Left ventricle myocardium superior (tissue), 1 donor: Measurements from ENCODE around the gene PDK2. TPM values are rescaled to one million over a fixed set of nuclear protein-coding genes. Genes with fewer than 3 reads are reported as not detected.

ENCODE experiments used
- ATAC-seq: fragments of 200-7000 bp; cut with Tn5 transposase; one replicate; pipeline ENCODE4 v1.9.1; 2020; ENCODE audit warnings: mild to moderate bottlenecking, moderate library complexity
- DNase-seq: peaks from one replicate; pipeline ENCODE4 v3.0.0-alpha.2; 2020
- intact Hi-C: fragments of 100-400 bp; cut with micrococcal nuclease; formaldehyde crosslinking; loops from one replicate; pipeline ENCODE4 v1.11.0; 2022
- total RNA-seq: library from RNA; stranded (reverse); fragmentation: NEBNext Ultra II Directional; extraction: Animal tissue kit (Norgen Biotek cat#: 25700); gene quantifications from one replicate; pipeline ENCODE4 v1.2.1, GENCODE V29; 2021
- donor health status: DM: no; HTN: yes; CAD: no; lungs with severe emphysema.

Gene PDK2
- total RNA-seq, 1 donor from 2014 or later: 277 TPM

DNA sequence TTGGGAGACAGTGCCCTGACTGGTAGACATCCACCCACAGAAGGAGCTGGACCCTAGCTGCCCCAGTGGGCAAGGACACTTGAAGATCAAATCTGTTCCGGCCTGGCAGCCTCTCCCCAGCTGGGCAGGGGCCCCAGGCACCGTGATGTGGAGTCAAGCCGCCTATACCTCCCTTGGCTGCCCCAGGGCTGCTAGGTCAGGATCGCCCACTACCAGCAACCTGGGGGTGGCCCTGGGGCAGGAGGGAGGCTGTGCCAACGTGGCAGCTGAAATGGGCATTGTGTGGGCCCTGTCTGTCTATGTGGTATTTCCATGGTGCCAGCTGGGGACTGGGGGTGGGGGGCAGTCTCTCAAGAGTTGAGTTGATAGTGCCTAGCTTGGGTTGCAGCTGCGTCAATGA is 941 bp downstream of the PDK2 start:
- DNase-seq: no peak
- ATAC-seq: peak; percentile 2
- intact Hi-C loops: no loop called here

DNA sequence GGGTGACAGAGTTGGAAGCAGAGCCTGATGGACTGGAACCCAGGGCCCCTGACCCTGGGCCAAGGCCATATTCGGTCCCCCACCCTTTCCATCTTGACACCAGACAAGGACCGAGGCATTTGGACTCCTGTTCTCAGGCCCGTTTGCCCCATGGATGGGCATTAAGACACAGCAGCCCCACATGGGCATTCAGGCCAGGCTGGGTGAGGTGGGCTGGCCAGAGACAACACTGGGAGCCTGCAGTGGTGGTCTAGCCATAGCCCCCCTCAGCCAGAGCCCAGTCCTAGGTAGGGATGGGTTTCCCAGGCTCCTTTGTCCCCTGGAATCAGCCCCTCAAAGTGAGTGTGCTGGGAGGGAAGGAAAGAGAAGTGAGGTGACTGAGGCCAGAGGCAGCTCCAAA is 1.6 kb downstream of the PDK2 start:
- DNase-seq (no peak), ATAC-seq (no peak)
- intact Hi-C loops: no loop called here

DNA sequence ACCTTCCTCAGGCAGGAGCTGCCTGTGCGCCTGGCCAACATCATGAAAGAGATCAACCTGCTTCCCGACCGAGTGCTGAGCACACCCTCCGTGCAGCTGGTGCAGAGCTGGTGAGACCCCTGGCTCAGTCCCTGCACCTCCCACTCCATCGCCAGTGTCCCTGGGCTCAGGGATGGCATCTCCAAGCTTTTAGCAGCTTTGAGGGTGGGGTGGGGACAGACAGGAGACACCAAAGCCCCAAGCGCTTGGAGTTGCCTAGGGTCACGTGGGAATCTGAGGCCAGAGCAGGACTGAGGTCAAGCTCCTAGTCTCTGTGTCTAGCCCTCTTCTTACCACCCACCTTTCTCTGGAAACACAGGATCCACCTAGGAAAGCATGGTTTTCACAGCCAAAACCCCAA is 2.3 kb downstream of the PDK2 start:
- no peak for ATAC-seq
- intact Hi-C loops: no loop called here
- no peak for DNase-seq

DNA sequence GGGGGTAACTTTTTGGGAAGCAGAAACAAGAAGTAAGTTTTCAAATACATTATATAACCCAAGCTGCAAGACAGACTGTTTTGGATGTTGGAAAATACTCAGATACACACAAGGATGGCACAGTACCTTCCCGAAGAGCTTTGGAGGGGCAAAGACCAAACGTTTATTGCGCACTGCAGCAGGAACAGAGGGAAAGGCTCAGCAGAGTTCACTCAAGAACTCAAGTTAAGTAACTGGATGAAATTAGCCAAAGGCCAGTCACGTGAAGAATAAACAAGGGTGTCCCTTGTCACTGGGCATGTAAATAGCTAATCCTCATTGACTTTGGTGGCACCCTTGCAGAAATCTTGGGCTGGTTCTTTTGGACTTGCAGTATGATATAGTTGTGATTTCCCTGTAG is 2.8 kb downstream of the PDK2 start:
- DNase-seq: no peak
- ATAC-seq: no peak
- intact Hi-C loops: no loop called here

DNA sequence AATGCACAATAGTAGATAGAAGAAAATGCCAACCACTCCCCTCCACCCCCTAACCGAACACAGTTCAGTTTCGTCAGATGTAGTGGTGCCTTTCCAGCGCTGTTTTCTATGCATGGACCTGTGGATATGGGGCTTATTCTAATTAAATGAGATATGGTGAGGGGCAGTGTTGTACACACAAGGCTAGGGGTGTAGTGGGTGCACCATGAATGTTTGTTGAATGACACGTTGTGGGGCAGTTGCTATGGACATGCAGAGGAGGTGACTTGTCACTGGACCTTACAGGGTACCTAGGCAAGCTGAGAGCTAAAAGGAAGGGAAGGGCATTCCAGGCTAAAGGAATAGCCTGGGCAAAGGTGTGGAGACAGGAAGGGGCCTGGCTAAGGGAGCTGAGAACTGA is 3.4 kb downstream of the PDK2 start:
- DNase-seq (no peak), ATAC-seq (no peak)
- intact Hi-C loops: no loop called here

DNA sequence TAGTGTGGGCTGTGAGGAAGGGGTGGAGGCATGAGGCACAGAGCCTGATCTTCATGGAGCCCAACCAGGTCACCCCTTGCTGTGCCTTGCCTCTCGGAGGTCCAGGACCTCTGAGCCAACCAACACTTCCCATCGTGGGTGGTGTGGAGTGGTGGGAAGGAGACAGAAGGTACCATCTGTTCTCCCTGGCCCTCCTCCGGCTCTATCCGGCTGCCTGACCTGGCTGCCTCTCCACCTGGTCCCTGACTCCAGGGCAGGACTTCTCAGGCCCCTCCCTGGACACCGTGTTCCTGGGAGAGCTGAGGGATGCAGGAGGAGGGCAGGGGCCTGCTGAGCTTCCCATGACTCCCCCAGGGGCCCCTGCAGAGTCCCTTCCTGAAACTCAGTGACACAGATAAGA is 3.9 kb downstream of the PDK2 start:
- intact Hi-C loops: no loop called here
- ATAC-seq (no peak), DNase-seq (no peak)

DNA sequence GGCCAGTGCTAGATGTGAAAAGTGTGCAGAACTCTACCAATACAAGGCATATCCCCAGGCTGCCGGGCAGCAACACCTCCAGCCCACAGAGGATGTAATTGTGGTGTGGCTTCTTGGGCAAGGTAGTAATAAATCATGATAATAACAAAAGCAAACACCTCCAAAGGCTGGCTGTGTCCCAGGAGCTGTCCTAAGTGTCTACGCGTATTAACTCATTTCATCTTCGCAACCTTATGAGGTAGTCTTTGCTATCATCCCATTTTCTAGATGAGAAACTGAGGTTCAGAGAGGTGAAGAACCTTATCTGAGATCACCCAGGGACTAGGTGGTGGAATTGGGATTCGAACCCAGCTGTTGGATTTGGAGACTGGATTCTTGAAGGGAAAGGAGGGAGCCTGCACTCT is 5.3 kb downstream of the PDK2 start:
- DNase-seq (no peak), ATAC-seq (no peak)
- intact Hi-C loops: loop anchor here (10.0 kb wide), 1 partner anchor 64 kb away; the partner anchor contains the start of gene SGCA

DNA sequence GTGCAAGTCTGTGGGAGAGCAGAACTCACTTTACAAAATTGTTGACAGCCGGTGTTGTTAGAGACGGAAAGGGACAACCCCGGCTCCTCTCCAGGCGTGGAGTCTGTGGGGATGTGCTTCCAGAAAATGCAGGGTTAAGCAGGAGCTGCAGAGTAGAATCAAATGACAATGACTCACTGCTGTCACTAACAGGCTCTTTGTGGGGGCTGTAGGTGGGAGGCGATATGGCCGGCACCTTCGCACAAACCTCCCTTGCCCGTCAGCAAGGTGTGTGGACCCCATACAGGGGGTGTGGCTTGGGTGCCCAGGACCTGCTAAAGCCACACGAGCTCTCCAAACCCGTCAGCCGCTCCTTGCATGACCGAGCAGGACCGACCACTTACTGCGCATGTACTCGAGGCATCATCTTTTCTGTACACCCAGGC is 5.8 kb downstream of the PDK2 start:
- ATAC-seq: peak; percentile 26
- DNase-seq: no peak
- intact Hi-C loops: loop anchor here (10.0 kb wide), 1 partner anchor 64 kb away; the partner anchor contains the start of gene SGCA

DNA sequence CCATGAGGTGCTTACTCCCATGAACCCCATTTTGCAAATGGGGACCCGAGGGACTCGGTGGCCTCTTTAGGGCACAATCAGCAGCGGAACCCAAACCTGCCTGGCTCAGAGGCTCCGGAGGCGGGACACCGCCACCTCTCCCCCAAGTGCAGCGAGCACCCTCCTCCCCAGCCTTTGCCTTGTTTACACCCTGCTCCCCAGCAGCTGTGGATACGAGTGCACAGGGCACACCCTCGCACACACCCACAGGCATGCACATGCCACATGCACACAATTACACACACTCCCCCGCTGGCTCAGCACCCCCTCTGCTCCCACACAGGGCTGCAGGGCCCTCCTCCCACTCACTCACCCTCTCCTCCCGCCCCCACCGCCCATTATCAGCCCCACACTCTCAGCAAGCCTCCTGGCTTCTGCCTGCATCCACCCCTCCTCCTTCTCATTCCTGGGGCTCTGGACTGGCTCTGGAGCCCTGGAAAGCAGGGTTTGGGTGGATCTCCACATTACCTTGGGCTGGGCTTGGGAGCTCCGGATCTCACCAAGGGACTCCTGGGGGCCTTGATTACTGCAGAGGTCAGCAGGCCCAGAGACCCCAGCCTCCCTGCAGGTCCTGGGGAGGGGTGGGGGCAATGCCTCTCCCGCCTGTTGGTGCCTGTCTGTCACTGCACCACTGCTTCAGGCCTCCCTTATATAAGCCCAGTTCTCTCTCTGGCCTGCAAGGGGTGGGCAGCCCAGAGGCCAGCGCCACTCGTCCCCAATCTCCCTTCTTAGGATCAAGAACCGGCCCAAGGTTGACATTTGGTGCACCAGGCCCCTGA is 6.4 kb downstream of the PDK2 start:
- intact Hi-C loops: loop anchor here (10.0 kb wide), 1 partner anchor 63 kb away; the partner anchor contains the start of gene SGCA
- ATAC-seq: peak; percentile 83
- peak; percentile 75 for DNase-seq

DNA sequence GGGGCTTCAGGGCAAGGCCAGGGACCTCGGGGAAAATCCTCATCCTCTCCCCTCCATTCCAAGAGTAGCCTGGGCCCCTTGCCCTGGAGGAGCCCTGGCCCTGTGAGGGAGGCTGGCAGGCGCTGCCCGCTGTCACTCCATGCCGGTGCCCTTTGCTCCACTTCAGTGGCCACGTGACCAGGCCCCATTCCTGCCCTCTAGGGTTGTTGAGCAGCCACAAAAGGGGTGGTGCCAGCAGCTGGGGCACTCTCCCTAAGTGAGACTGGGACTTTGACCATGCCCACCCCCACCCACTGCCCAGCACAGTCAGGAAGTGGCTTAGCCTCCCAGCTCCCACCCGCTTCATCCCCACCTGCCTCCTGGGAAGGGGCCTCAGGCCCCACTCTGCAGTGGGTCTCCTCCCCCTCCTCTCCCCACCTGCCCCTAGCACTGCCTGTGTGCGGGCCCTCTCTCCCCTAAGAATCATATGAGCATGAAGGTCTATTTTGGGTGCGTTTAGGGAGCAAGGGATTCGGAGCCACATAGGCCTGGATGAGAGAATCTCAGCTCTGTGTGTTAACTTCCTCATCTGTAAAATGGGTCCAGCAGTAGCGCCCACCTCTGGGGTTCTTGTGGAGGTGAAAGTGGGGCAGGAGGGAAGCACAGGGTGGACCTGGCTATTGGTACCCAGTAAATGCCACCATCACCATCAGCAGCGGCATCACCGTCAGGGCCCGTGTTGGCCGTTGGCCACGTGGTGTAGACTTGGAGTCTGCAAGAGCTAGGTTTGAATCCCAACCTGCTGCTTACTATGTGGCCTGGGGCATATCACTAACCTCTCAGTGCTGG is 7.2 kb downstream of the PDK2 start:
- DNase-seq (peak; percentile 91), ATAC-seq (peak; percentile 87)
- intact Hi-C loops: loop anchor here (10.0 kb wide), 1 partner anchor 62 kb away; the partner anchor contains the start of gene SGCA

DNA sequence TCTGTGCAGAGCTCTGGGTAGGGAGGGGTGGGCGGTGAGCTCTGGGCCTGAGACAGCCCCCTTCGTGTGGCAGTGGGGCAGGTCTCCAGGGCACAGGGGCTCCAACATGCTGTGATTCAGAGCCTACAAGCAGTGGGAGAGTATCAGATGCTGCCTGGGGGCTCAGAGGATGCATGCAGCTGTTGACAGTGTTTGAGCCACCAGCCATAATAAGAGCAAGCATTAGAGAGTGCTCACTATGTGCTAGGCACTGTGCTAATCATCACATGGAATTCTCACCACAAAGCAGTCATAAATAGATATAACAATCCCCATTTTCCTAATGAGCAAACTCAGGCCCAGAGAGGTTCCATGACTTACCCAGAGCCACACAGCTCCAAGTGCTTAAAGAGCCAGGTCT is 8.1 kb downstream of the PDK2 start:
- ATAC-seq (no peak), DNase-seq (no peak)
- intact Hi-C loops: loop anchor here (10.0 kb wide), 1 partner anchor 62 kb away; the partner anchor contains the start of gene SGCA

DNA sequence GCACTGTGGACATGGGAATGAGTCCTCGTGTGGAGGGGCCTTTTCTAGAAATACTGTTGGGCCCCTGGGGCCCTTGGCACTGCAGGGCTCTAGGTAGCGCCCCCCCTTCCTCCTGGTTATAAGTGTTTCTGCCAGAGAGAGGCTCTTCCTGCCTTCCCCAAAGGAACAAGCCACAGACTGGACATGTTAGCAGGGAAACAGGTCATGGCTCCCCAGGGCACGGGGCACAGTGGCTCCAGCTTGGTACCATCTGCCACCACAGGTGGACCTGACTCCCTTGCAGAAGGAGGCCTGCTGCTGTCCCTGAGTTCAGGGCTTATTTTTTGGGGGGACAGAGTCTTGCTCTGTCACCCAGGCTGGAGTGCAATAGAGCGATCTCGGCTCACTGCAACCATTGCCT is 8.8 kb downstream of the PDK2 start:
- no peak for ATAC-seq
- intact Hi-C loops: loop anchor here (10.0 kb wide), 1 partner anchor 61 kb away; the partner anchor contains the start of gene SGCA
- no peak for DNase-seq

DNA sequence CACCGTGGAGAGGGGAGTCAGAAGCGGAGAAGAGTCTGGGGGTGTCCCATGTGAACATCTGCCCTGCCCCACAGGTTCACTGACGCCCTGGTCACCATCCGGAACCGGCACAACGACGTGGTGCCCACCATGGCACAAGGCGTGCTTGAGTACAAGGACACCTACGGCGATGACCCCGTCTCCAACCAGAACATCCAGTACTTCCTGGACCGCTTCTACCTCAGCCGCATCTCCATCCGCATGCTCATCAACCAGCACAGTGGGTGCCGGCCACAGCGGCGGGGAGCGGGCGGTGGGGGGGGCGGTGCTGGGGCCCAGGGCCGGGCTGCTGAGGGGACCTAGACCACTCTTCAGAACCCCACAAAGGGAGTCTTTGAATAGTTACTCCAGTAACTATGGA is 10.7 kb downstream of the PDK2 start:
- intact Hi-C loops: loop anchor here (10.0 kb wide), 1 partner anchor 59 kb away; the partner anchor contains the start of gene SGCA
- ATAC-seq (no peak), DNase-seq (peak; percentile 20)

DNA sequence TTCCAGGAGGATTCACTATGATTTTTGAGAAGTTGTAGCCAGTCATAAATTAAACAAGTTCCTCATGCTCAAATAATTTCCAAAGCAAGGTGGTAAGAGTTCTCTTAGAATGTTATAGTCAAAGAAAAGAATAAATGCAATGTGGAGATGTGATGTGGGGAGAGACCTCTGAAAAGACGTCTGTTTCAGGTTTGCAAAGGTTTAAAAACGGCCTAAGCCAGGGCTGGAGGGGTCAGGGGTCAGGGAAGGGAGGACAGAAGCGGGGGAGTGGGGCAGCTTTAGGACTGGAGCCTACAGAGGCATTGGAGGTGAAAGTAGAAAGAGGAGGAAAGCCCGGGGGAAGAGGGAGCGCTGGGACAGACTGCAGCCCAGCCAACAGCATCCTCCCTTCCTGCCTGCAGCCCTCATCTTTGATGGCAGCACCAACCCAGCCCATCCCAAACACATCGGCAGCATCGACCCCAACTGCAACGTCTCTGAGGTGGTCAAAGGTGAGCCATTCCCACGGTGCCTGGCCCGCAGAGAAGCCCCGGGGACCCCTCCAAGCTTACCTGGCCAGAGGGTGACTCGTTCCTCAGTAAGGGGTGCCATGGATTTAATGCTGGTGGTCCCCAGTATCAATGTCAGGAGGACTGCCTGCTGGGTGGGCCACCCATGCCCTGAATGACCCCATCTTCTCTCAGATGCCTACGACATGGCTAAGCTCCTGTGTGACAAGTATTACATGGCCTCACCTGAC is 11.4 kb downstream of the PDK2 start:
- DNase-seq: peak; percentile 25
- intact Hi-C loops: loop anchor here (10.0 kb wide), 1 partner anchor 58 kb away; the partner anchor contains the start of gene SGCA
- ATAC-seq: no peak

DNA sequence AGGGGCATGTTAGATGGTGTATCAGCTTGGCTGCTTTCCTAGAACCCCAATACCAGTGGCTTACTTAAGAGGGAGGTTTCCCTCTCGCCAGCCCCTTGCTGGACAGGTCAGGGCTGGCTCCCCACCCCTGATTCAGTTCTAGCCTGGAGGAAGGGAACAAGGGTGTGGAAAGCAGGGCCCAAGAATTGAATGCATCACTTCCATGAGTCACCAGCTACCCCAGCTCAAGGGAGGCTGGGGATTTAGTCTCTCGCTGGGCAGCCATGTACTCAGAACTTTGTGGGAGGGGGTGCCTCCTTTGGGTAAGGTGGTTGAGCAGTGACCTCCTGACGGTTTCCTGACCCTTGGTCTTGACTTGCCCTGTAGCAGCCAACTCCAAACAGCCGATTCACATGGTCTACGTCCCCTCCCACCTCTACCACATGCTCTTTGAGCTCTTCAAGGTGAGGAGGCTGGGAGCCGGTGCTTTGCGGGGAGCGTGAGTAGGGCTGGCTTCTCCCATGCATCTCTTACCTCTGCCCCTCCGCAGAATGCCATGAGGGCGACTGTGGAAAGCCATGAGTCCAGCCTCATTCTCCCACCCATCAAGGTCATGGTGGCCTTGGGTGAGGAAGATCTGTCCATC is 12.8 kb downstream of the PDK2 start:
- DNase-seq (peak; percentile 7), ATAC-seq (no peak)
- intact Hi-C loops: loop anchor here (10.0 kb wide), 1 partner anchor 57 kb away; the partner anchor contains the start of gene SGCA

DNA sequence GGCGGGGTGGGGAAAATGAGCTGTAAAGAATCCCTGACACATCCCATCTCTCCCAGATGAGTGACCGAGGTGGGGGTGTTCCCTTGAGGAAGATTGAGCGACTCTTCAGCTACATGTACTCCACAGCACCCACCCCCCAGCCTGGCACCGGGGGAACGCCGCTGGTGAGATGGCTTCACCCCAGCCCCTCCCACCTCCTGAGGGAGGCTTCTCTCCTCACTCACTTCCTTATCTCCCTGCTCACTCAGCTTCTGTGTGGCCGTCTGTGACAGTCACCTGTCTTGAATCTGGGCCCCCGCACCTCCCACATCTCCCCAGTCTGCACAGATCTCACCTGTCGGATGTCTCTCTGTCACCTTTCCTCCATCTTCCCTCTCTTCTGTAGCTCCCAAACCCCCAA is 13.4 kb downstream of the PDK2 start:
- DNase-seq: no peak
- ATAC-seq: no peak
- intact Hi-C loops: loop anchor here (10.0 kb wide), 1 partner anchor 56 kb away; the partner anchor contains the start of gene SGCA

DNA sequence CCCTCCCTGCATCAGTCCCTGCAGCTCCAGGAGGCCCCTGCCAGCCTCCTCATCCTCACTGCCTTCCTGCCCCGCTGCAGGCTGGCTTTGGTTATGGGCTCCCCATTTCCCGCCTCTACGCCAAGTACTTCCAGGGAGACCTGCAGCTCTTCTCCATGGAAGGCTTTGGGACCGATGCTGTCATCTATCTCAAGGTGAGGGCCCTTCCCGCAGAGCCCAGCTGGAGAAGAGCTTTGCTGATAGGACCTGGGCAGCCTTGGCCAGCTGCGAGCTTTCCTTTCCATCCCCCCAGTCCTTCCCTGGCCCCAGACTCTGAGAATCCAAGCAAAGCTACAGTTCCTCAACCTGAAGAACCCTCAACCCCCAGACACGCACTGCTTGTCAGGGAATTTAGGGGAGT is 14.1 kb downstream of the PDK2 start:
- ATAC-seq (no peak), DNase-seq (no peak)
- intact Hi-C loops: loop anchor here (10.0 kb wide), 1 partner anchor 56 kb away; the partner anchor contains the start of gene SGCA

DNA sequence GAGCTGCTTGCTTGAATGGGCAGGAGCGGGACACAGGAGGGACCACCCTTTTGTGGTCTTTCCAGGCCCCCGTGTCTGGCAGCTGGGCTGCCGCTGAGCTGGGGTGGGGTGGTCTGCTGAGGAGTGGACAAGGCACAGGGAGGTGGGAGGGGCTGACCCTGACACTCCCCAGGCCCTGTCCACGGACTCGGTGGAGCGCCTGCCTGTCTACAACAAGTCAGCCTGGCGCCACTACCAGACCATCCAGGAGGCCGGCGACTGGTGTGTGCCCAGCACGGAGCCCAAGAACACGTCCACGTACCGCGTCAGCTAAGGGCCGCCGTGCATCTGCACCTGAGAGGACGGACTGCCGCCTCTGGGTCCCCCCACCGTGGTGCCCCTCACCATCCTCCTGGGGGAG is 14.6 kb downstream of the PDK2 start:
- ATAC-seq (no peak), DNase-seq (no peak)
- intact Hi-C loops: loop anchor here (10.0 kb wide), 1 partner anchor 55 kb away; the partner anchor contains the start of gene SGCA
